GM23338 (cell line): ENCODE measurements around the gene NPIPB5.
"Not testable (repeated sequence)": the region's sequence is repeated elsewhere in the genome, so short reads cannot be mapped to it uniquely, and the experiment has no call there.

Experiments
- POLR2AphosphoS5 ChIP-seq: IDR thresholded peaks from 2 replicates; pipeline ENCODE4 v1.6.1; 2016; ENCODE audit warnings: antibody characterized with exemption, low read depth
- TF ChIP-seq, protein P1 (sequence below), 2 experiments: fragments of 200-600 bp in 1 of 2; sonication (generic) in 1 of 2; conservative IDR thresholded peaks; 2 replicates each; pipeline versions ENCODE4 v1.5.1 to v1.6.1; 2016 to 2017; ENCODE audit warnings: antibody characterized with exemption in 2 of 2, low read depth in 2 of 2, mild to moderate bottlenecking in 2 of 2, moderate library complexity in 1 of 2

DNA sequence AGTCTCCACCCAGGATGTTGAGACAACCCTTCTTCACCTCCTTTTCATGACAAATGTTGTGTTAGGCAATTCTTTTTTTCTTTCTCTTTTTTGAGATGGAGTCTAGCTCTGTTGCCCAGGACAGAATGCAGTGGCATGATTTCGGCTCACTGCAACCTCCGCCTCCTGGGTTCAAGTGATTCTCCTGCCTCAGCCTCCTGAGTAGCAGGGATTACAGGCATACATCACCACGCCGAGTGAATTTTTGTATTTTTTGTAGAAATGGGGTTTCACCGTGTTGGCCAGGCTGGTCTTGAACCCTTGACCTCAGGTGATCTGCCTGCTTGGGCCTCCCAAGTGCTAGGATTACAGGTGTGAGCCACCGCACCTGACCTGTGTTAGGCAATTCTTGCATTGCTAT lies 39.2 kb downstream of the NPIPB5 start:
- TF ChIP-seq, protein P1, sequence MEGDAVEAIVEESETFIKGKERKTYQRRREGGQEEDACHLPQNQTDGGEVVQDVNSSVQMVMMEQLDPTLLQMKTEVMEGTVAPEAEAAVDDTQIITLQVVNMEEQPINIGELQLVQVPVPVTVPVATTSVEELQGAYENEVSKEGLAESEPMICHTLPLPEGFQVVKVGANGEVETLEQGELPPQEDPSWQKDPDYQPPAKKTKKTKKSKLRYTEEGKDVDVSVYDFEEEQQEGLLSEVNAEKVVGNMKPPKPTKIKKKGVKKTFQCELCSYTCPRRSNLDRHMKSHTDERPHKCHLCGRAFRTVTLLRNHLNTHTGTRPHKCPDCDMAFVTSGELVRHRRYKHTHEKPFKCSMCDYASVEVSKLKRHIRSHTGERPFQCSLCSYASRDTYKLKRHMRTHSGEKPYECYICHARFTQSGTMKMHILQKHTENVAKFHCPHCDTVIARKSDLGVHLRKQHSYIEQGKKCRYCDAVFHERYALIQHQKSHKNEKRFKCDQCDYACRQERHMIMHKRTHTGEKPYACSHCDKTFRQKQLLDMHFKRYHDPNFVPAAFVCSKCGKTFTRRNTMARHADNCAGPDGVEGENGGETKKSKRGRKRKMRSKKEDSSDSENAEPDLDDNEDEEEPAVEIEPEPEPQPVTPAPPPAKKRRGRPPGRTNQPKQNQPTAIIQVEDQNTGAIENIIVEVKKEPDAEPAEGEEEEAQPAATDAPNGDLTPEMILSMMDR (conservative IDR thresholded peaks at IDR 0.05; ENCODE audit: low read depth in 2 of 2), result not testable (repeated sequence)
- TF ChIP-seq POLR2AphosphoS5, result not testable (repeated sequence)
